Brain microvascular endothelial cell (primary cell): Measurements from ENCODE around the gene NFATC1.

Experiments
- DNase-seq: peaks from one replicate; pipeline ENCODE4 v3.0.0-alpha.2; 2020
- H3K27ac ChIP-seq: fragments of 250-450 bp; sonication (Bioruptor Pico); 2 replicates; pipeline ENCODE4 v1.5.1; 2020; ENCODE audit warnings: mild to moderate bottlenecking, moderate library complexity
- H3K27me3 ChIP-seq: fragments of 250-450 bp; sonication (Bioruptor Pico); replicated peaks from 2 replicates; pipeline ENCODE4 v1.5.1; 2020; ENCODE audit warnings: mild to moderate bottlenecking
- H3K36me3 ChIP-seq: fragments of 250-450 bp; sonication (Bioruptor Pico); replicated peaks from 2 replicates; pipeline ENCODE4 v1.5.1; 2020; ENCODE audit warnings: mild to moderate bottlenecking
- H3K4me3 ChIP-seq: 2 replicates; pipeline ENCODE4 v1.5.1; 2011; ENCODE audit warnings: low read depth, mild to moderate bottlenecking, control low read depth, low read length, moderate library complexity
- in situ Hi-C: cut with HindIII; loops from 2 replicates; pipeline ENCODE4 v1.10.0; 2017; ENCODE audit warnings: low sequenced_read_pairs, low pct_ligation_motif_present
- TF ChIP-seq, protein P1 (sequence below): IDR thresholded peaks from 2 replicates; pipeline ENCODE4 v1.5.1; 2011; ENCODE audit warnings: low read depth, mild to moderate bottlenecking, moderate library complexity, low read length, control low read depth, inconsistent platforms; ENCODE audit errors: missing control alignments

NFATC1 gene

DNA sequence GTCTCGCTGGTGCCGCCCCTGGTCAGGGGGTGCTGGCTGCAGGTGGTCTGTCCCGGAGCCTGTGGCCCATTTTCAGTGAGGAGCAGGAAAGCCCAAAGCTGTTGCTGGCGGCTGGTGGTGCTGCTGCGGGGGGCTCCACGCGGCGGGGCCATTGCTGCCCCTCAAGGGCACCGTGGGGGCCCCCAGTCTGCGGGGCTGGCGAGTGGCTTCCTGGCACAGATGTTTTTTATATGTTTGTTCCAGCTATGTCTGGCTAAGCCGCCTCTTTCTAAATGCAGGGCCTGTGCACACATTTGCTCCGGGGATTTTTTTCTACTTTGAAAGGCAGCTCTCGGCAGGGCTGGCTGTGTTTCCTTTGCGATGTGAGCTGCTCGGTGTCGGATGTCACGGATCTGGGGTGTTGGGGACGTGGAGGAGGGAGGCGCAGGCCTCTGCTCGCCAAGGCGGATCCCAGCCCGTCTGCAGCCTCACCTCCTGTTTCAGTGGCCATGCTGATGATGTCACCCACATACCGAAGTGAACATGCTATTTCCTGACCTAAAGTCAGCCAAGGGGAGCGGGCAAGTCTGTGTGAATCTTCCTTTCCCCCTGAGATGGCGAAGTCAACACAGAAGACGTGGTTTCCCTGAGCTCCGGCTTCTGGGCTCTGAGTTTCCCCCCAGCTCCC is 171.9 kb downstream of the NFATC1 start:
- peak; percentile 95 for DNase-seq
- Histone ChIP-seq H3K27me3 (no peaks in the 10 kb centered on the region), H3K36me3 (no peaks in the 10 kb centered on the region), H3K4me3 (no peak overlapping the region), H3K27ac (peak overlapping the region; percentile 80)
- in situ Hi-C loops = no loop called here
- TF ChIP-seq, protein P1, sequence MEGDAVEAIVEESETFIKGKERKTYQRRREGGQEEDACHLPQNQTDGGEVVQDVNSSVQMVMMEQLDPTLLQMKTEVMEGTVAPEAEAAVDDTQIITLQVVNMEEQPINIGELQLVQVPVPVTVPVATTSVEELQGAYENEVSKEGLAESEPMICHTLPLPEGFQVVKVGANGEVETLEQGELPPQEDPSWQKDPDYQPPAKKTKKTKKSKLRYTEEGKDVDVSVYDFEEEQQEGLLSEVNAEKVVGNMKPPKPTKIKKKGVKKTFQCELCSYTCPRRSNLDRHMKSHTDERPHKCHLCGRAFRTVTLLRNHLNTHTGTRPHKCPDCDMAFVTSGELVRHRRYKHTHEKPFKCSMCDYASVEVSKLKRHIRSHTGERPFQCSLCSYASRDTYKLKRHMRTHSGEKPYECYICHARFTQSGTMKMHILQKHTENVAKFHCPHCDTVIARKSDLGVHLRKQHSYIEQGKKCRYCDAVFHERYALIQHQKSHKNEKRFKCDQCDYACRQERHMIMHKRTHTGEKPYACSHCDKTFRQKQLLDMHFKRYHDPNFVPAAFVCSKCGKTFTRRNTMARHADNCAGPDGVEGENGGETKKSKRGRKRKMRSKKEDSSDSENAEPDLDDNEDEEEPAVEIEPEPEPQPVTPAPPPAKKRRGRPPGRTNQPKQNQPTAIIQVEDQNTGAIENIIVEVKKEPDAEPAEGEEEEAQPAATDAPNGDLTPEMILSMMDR = no peak

DNA sequence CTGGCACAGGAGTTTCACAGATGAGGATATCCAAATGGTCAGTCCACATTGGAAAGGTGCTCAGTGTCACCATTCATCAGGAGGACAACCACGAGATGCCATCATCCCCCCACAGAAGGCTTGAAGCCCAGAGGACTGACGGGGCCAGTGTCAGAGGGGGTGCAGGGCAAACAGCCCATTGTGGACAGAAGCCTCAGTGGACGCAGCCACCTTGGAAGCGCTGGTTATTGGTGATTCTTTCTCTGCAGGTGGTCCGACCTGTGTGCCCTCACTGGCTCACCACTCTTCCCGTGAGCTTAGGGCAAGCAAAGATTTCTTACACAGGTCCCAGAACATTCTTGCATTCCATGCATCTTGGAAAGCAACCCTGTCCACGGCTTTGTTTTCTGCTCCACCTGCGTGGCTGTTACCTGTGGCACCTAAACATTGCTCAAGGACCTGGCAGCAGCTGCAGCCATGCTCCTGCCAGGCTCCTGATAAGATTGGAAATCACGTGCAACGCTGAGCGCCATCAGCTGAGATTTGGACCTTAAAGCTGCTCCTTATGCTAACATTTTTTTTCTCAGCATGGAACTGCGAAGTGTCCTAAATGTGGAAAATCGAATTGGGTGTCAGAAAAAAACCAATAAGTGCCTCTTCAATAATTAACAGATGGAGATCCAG is 172.9 kb downstream of the NFATC1 start:
- Histone ChIP-seq H3K36me3 (no peaks in the 10 kb centered on the region), H3K4me3 (no peak overlapping the region), H3K27me3 (no peaks in the 10 kb centered on the region), H3K27ac (peak overlapping the region; percentile 80)
- TF ChIP-seq, protein P1 = no peak
- DNase-seq = no peak
- in situ Hi-C loops = no loop called here

DNA sequence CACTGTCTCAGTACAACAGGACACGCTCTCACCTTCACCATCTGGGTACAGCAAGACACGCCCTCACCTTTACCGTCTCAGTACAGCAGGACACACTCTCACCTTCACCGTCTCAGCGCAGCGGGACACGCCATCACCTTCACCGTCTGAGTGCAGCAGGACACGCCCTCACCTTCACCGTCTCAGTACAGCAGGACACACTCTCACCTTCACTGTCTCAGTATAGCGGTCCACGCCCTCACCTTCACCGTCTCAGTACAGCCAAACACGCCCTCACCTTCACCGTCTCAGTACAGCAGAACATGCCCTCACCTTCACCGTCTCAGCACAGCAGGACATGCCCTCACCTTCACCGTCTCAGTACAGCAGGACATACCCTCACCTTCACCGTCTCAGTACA is 174.0 kb downstream of the NFATC1 start:
- Histone ChIP-seq H3K36me3 (no peaks in the 10 kb centered on the region), H3K27ac (no peak overlapping the region), H3K4me3 (no peak overlapping the region), H3K27me3 (no peaks in the 10 kb centered on the region)
- no peak for DNase-seq
- in situ Hi-C loops = no loop called here
- TF ChIP-seq, protein P1 = no peak

DNA sequence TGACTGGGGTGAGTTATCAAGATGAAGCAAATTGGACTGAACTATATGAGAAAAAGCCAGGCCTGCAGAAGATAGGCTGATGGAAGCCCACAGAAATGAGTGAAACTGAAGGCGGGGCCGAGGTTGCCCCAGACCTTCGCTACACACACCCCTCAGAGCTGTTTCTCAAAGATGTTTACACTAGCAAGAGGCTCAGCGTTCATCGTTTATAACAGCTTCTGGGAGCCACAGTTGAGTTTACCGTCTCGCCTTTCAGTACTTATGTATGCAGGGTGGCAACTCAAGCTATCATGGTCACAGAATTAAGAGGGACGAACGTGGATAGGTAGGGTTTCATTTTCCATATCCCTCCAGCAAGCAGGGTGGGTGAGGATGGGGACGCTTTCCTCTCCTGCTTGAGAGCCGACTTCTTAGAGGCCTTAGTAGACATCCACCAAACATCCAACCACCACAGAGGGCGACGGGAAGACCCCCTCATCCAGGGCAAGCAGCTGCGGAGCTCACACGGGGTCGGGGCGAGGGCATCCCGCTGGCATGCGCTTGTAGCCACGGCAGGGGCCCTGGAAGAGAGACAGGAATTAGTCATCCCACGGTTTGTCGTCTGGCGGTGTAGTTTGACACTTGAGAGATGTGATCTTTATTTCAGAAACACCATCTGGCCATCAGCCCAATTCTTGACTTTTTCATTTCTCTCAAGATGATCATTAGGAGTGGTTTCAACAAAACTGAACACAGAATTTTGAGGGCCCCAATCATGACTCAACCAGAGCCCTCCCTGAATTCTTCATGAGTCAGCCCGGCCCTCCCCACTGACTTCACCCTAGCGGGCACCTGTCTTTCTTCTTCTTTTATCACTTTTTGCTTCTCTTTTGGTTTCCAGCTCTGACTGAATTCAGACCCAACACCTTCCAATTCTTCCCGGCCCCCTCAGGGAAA is 174.8 kb downstream of the NFATC1 start:
- peak overlapping the region; percentile 19 for H3K27ac ChIP-seq
- H3K27me3 ChIP-seq = no peaks in the 10 kb centered on the region
- H3K4me3 ChIP-seq = no peak overlapping the region
- in situ Hi-C loops = no loop called here
- peak; percentile 76 for DNase-seq
- TF ChIP-seq, protein P1 = no peak
- no peaks in the 10 kb centered on the region for H3K36me3 ChIP-seq

DNA sequence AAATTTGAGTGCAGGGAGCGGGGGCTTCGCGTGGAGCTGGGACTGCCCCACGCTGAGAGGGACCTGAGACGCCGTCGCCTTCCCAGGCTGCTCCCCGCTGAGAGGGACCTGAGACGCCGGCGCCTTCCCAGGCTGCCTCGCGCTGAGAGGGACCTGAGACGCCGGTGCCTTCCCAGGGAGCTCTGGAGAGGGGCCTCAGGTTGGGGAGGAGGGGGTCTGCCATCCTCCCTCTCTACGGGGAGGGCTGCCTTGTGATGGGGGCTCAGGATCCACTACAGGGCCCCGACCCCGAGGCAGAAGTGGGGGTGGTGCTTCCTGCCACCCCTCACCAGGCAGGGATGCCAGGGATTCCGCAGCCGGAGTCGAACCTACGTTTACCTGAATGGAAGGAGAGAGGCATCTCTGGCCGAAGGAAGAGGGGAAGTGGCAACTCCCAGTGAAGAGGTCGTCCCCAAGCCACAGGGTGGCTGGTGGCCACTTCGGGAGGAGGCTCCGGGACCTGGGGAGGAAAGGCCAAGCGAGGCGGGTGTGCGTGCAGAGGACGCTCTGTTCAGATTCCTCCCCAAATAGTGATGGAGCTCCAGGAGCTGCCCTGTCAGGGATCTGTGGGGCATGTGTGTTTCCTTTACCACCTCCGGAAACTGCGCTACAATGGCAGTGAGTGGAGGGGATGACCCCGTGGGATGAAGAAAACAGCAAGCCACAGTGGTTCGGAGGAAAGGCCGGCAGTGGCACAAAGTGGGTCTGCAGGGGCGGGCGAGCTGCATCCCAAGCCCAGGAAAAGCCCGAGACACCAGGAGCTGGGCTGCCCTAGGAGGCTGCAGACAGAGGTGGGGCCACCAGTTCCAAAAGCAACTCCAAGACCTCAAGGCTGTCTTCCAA is 175.7 kb downstream of the NFATC1 start:
- no peaks in the 10 kb centered on the region for H3K36me3 ChIP-seq
- TF ChIP-seq, protein P1 = no peak

More for the DNA sequence above, 175.7 kb downstream of the NFATC1 start:
- Histone ChIP-seq H3K4me3 (no peak overlapping the region), H3K27ac (peak overlapping the region; percentile 19), H3K27me3 (no peaks in the 10 kb centered on the region)
- DNase-seq = no peak
- in situ Hi-C loops = no loop called here
